Measurements from ENCODE around the gene HIPK2. TPM values are rescaled to one million over a fixed set of nuclear protein-coding genes. Genes with fewer than 3 reads are reported as not detected.

The HIPK2 gene
- total RNA-seq, 2 experiments from 2014 or later: 6.2 to 7.9 TPM

GRCh38 chr7:139646566-139646965, 131.2 kb downstream of the HIPK2 start:
- CTCF ChIA-PET (ENCODE audit: unreplicated experiment): interaction anchor here (0.9 to 1.5 kb wide), 4 partner anchors 10 to 359 kb away, joined by 4 to 7 read pairs (median 5); no protein-coding TSS in a partner anchor
- H3K4me1 ChIP-seq (ENCODE audit: insufficient read depth, low read length, poor library complexity, severe bottlenecking): peaks cover 15% of the 10 kb centered on the region
- H3K79me2 ChIP-seq (ENCODE audit: insufficient read depth, low read depth, low read length): no peaks in the 10 kb centered on the region
- H3K9me3 ChIP-seq (ENCODE audit: low read length): no peaks in the 10 kb centered on the region
- no peaks in the 10 kb centered on the region for H4K20me1 ChIP-seq (ENCODE audit: insufficient read depth, low read length)
- H3K9me2 ChIP-seq (ENCODE audit: insufficient read depth, low read length): no peaks in the 10 kb centered on the region
- no peak overlapping the region for H3K4me2 ChIP-seq (ENCODE audit: low read length)
- BruUV-seq (replicated peaks): no TSS peak
- H3K4me3 ChIP-seq (ENCODE audit: low read depth, low read length, poor library complexity, severe bottlenecking): no peak overlapping the region
- H3K36me3 ChIP-seq (ENCODE audit: insufficient read depth, low read length): no peaks in the 10 kb centered on the region
- TF ChIP-seq EZH2phosphoT487 (IDR thresholded peaks at IDR 0.05; ENCODE audit: borderline replicate concordance, low read depth, low read length): no peak
- no peak for TF ChIP-seq CTCF (conservative IDR thresholded peaks at IDR 0.05; ENCODE audit: low read length)
- no peak overlapping the region for H3K27ac ChIP-seq (ENCODE audit: low read depth, low read length, poor library complexity, severe bottlenecking)
- no peak overlapping the region for H2AFZ ChIP-seq (ENCODE audit: low read length)
- intact Hi-C loops (cut with micrococcal nuclease; ENCODE audit: unreplicated experiment): loop anchor here (1.0 to 2.0 kb wide), 3 partner anchors 130 to 356 kb away; partner anchors contain the start of gene HIPK2
- DNase-seq (ENCODE audit: low spot score): no peak
- POLR2A ChIA-PET: interaction anchor here (0.6 kb wide), 1 partner anchor 516 kb away, joined by 3 read pairs; no protein-coding TSS in a partner anchor

- Histone ChIP-seq H3K4me3 (ENCODE audit: low read depth, low read length, poor library complexity, severe bottlenecking) (no peak overlapping the region), H4K20me1 (ENCODE audit: insufficient read depth, low read length) (no peaks in the 10 kb centered on the region), H3K9me2 (ENCODE audit: insufficient read depth, low read length) (no peaks in the 10 kb centered on the region), H3K4me2 (ENCODE audit: low read length) (no peak overlapping the region), H3K79me2 (ENCODE audit: insufficient read depth, low read depth, low read length) (no peaks in the 10 kb centered on the region), H2AFZ (ENCODE audit: low read length) (no peak overlapping the region), H3K27ac (ENCODE audit: low read depth, low read length, poor library complexity, severe bottlenecking) (no peak overlapping the region), H3K9me3 (ENCODE audit: low read length) (no peaks in the 10 kb centered on the region), H3K4me1 (ENCODE audit: insufficient read depth, low read length, poor library complexity, severe bottlenecking) (peaks cover 15% of the 10 kb centered on the region), H3K36me3 (ENCODE audit: insufficient read depth, low read length) (no peaks in the 10 kb centered on the region)
- intact Hi-C loops (cut with micrococcal nuclease; ENCODE audit: unreplicated experiment): loop anchor here (1.0 to 2.0 kb wide), 3 partner anchors 131 to 356 kb away; partner anchors contain the start of gene HIPK2
- ChIA-PET POLR2A (no interaction called here), CTCF (ENCODE audit: unreplicated experiment) (interaction anchor here (0.6 to 1.5 kb wide), 4 partner anchors 9 to 360 kb away, joined by 3 to 7 read pairs (median 4); no protein-coding TSS in a partner anchor)
- no TSS peak for BruUV-seq (replicated peaks)
- DNase-seq (ENCODE audit: low spot score): peak; percentile 82
- TF ChIP-seq CTCF (conservative IDR thresholded peaks at IDR 0.05; ENCODE audit: low read length) (peak; percentile 94), EZH2phosphoT487 (IDR thresholded peaks at IDR 0.05; ENCODE audit: borderline replicate concordance, low read depth, low read length) (no peak)
Observed at GRCh38 chr7:139645572-139646523, 131.9 kb downstream of the HIPK2 start.
